HG03095 (cell line): ENCODE data around the gene CDK14.

Source experiments
- ATAC-seq: cut with Tn5 transposase; IDR thresholded peaks from one replicate; pipeline ENCODE4 v1.9.1; 2021; ENCODE audit warnings: moderate library complexity; ENCODE audit not compliant: unreplicated experiment

The CDK14 gene

GRCh38 chr7:90596671-90597562 is 796 bp downstream of the CDK14 start:
- ATAC-seq, result peak; percentile 26

DNA sequence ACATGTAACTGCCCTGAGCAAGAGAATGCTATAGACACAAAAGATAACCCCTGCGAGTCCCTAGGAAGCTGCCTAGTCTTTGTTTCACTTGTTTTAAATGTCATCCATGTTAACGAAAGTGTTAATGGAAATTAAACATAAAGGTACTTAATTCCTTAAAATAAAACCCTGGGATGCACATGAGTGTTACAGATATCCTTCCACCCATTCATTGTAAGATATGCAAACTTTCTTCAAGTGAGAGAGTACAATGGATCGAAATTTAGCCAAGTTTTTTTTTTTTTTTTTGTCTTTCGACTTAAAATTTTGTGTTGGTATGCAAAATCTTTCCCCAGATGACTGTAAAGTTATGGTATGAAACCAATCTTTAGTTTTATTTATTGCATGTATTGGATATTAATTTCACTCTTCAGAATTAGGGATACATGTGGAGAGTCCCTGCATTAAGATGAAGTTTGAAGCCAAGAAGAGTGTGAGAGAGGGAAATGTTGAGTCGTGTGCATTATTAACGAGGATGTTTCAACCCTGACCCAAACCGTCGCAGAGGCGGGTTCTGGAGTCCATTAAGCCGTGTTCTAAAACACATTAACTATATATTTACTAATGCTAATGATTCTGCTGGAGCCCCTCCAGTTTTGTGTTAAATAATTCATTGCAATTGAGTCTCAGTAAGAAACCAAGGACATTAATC is 1.6 kb downstream of the CDK14 start:
- ATAC-seq, result no peak

DNA sequence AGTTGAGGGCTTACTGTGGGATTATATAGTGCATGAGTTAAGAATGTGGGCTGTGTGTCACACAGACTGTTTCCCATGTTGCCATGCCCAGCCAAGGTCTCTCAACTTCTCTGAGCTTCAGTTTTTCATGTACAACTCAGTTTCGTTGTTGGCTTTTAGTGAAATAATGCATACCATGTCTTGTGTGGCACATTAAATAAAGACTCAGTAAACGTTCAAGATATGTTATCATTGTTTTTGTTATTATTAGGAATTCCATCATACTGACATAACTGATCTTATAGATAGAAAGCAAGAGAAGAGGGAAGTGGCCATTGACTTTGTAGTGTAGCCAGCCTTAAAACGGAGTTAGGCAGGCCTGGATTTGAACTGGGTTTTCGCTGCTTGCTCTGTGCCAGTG is 2.9 kb downstream of the CDK14 start:
- no peak for ATAC-seq

- no peak for ATAC-seq
Measured at GRCh38 chr7:90599892-90600555, 3.9 kb downstream of the CDK14 start.

- no peak for ATAC-seq
Measured at GRCh38 chr7:90602303-90602702, 6.2 kb downstream of the CDK14 start.

DNA sequence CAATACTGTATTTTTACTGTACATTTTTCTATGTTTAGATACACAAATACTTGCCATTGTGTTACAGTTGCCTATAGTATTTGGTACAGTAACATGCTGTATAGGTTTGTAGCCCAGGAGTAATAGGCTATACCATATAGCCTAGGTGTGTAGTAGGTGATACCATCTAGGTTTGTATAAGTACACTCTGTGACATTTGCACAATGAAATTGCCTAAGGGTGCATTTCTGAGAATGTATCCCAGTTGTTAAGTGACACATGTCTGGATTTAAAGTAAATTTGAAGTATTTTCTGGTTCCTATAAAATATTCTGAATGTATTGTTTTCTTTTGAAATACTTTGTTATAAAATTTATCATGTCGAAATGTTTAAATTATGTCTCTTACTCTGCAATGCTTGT is 7.2 kb downstream of the CDK14 start:
- ATAC-seq, result no peak

- no peak for ATAC-seq
Measured at GRCh38 chr7:90604383-90604782, 8.3 kb downstream of the CDK14 start.

- ATAC-seq, result no peak
Measured at GRCh38 chr7:90605055-90605454, 8.9 kb downstream of the CDK14 start.

- ATAC-seq, result no peak
Measured at GRCh38 chr7:90607196-90607595, 11.1 kb downstream of the CDK14 start.

GRCh38 chr7:90610105-90610504 is 14.0 kb downstream of the CDK14 start:
- no peak for ATAC-seq

DNA sequence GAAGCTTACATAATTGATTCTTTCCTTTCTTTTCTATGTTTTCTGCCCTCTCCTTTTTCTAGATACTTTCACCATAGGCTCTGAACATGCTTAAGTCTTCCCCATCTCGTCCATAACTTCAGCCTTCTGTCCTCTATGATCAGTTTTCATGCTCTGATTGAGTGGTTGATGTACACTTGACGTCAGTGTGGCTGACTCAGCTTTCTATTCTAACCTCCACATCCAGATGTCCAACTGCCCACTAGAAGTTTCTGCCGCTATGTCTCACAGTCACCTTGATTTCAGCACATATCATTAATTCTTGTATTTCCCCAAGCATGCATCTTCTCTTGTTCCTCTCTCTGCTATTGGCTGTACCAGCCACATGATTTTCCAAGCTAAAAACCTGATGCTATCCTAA is 15.0 kb downstream of the CDK14 start:
- no peak for ATAC-seq

- peak; percentile 93 for ATAC-seq
Measured at GRCh38 chr7:90613088-90613498, 17.0 kb downstream of the CDK14 start.

- ATAC-seq, result no peak
Measured at GRCh38 chr7:90617442-90617841, 21.3 kb downstream of the CDK14 start.

DNA sequence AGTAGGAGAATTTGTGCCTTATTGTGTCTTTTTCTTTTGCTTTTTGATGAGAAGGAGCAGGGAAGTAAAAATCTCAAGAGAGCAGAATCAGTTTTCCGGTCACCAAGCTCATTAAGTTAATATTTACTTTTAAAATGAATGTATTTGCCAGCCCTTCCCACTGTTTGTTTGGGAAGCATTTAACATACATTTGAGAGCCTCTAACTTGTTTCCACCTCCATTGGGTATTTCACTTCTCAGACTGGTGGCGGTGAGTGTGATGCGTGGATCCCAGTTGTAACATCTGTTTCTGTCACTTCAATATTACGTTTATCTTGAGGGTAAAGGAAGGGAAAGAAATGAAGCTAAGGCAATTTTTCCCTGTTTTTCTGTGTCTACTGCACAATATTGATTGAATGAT is 22.8 kb downstream of the CDK14 start:
- no peak for ATAC-seq

DNA sequence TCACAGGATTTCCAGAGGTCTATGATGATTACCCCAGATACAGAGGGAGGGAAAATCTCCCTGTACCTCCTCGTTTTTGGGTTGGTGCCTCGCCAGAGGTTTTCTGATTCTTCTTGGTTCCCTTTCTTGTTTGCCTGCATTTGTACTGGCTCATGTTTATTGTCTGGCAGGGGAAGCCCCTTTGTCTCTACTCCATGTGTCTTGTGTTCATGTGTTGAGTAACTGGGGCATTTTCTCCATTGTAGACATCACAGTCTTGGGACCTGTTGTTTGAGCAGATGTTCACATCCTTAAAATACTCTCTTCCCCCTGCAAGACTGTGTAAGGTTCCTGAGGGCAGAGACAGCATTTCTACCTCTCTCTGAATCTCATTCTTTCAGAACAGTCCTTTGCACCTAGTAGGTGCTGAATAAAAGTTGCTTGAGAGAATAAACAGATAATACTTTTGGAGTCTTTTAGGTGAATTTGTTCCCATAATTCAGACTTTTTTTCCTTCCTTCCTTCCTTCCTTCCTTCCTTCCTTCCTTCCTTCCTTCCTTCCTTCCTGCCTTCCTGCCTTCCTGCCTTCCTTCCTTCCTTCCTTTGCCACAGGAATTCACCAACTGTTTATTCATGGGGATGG is 25.1 kb downstream of the CDK14 start:
- peak; percentile 71 for ATAC-seq

DNA sequence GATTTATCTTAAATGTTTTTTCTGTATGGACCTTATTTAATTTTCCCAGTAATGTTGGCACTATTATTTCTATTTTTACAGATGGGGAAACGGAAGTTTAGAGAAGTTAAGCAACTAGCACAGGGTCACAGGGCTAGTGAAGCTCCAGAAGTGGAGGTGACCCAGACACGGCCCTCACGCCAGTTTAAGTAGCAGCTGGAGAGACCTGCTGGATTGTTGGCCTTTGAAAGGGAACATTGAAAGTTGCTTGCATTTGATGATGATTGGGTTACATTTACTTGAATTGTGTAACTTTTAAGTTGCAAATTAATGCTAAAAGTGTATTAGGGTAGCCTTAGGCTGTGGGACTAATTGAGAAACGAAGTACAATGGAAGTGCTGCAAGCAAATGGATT is 25.6 kb downstream of the CDK14 start:
- ATAC-seq, result no peak

- no peak for ATAC-seq
Measured at GRCh38 chr7:90622670-90623069, 26.5 kb downstream of the CDK14 start.

DNA sequence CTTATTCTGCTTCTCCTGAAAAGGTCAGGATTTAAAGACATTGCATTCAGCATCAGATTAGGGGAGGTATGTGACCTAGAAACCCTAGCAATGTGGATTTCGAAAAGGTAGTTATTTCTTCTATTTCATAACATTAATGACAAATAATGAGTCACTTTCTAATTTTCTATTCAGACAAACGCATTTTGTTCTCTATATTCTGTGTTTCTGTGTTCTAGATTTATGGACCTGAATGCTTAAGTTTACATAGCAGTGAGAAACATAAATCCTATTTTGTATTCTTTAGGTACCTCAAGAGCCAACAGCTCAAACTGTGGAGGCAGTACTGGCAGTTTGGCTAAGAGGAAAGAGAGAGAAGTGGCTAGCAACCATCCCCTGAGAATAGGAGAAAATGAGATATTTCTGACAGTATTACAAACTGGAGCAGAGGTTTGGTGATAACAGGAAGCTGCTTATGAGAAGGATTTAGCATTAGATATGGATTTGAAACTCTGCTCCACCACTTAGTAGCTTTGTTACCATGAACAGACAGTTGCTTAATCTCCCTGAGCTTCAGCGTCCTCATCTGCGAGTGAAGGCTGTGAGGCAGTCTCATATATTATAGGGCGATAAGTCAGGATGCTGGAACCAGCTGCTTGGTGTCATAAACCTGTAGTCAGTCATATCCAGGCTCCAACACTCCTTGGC is 28.2 kb downstream of the CDK14 start:
- no peak for ATAC-seq

DNA sequence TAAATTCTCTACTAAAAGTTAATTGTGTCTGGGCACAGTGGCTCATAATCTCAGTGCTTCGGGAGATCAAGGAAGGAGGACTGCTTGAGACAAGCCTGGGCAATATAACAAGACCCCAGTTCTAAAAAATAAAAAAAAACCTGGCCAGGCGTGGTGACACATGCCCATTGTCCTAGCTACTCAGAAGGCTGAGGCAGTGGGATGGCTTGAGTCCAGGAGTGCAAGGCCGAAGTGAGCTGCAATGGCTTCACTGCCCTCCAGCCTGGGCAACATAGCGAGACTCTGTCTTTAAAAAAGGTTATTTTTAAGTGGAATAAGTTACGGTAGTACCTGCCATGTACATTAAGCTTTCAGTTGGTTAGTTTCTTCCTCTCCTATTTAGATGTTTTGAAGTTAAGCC is 28.9 kb downstream of the CDK14 start:
- ATAC-seq, result no peak

DNA sequence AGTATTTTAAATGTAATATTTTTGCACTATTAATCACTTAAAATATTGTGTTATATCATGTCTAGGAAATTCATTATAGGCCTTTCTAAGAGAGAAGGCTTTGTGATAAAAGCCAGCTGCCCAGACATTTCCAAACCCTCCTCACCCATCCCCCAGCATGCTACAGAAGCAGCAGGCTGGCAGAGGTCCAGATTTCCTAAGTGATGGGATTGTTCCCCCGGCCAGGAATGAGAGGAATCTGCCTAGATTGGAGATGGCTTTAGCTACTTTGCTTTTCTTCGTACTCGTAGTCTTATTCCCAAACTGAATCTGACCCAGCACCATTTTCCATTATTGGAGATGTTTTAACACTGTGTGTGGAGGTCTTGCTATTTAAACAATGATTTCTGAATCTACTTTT is 29.4 kb downstream of the CDK14 start:
- ATAC-seq, result no peak

DNA sequence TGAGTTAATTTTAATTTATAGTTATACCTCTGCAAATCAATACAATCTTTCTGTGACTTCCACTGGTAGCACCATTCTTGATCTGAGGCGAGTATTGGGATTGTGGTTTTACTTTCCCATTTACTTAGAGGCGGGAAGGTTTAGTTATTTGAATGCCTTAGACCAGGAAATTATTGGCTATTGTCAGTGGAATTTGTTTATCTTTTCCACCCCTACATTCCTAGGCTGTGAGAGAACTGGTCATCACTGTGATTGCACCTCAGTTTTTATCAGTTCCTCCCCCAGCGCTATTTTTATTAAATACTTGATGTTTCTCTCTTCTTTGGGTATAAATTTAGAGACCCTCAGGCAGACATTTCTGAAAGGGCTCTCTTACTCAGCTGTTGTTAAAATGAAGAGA is 29.9 kb downstream of the CDK14 start:
- no peak for ATAC-seq
